IMR-90 (cell line): ENCODE results near the gene KRT7. TPM values are rescaled to one million over a fixed set of nuclear protein-coding genes. Genes with fewer than 3 reads are reported as not detected.
A peak's percentile ranks its signal among the peaks of the same experiment; 100 is the strongest.

Source experiments
- ATAC-seq: fragments of 200-7000 bp; cut with Tn5 transposase; 2 replicates; pipeline ENCODE4 v1.9.1; 2020; ENCODE audit warnings: low read depth, mild to moderate bottlenecking, moderate library complexity
- BruUV-seq: library from RNA; stranded (reverse); fragments of 400-500 nt; replicated peaks from 2 replicates; lab custom pipeline; 2021; lab: Mats Ljungman, UMichigan
- CTCF ChIA-PET: fragments of 300-600 bp; formaldehyde crosslinking; extraction: SDS; loops from one replicate; lab custom pipeline; 2021; ENCODE audit warnings: antibody characterized with exemption; lab: Yijun Ruan, JAX
- POLR2A ChIA-PET: fragments of 300-600 bp; sonication (Branson Sonifier 250); formaldehyde crosslinking; loops from one replicate; lab custom pipeline; 2022; ENCODE audit warnings: antibody characterized with exemption; ENCODE audit not compliant: unreplicated experiment; lab: Charles Lee
- DNase-seq: peaks from one replicate; pipeline ENCODE4 v3.0.0; 2013
- H2AFZ ChIP-seq: replicated peaks from 2 replicates; pipeline ENCODE3; 2013; ENCODE audit warnings: low read length, mild to moderate bottlenecking; ENCODE audit not compliant: poor library complexity
- H2AK5ac ChIP-seq: 2 replicates; pipeline ENCODE4 v1.6.1; 2013; ENCODE audit warnings: low read depth, low read length, inconsistent platforms
- H2AK9ac ChIP-seq: replicated peaks from 2 replicates; pipeline ENCODE3; 2013; ENCODE audit warnings: mild to moderate bottlenecking, low read depth, low read length, moderate library complexity; ENCODE audit not compliant: poor library complexity
- H2BK120ac ChIP-seq: 2 replicates; pipeline ENCODE4 v1.6.1; 2013; ENCODE audit warnings: low read depth, low read length, inconsistent platforms
- H2BK15ac ChIP-seq: 3 replicates; pipeline ENCODE4 v1.6.1; 2013; ENCODE audit warnings: low read depth, low read length, inconsistent platforms
- H2BK20ac ChIP-seq: 2 replicates; pipeline ENCODE4 v1.6.1; 2013; ENCODE audit warnings: low read depth, mild to moderate bottlenecking, inconsistent platforms, low read length, moderate library complexity
- H2BK5ac ChIP-seq: 2 replicates; pipeline ENCODE4 v1.6.1; 2013; ENCODE audit warnings: mild to moderate bottlenecking, low read depth, low read length, inconsistent platforms; ENCODE audit not compliant: poor library complexity, severe bottlenecking
- H3K14ac ChIP-seq: replicated peaks from 2 replicates; pipeline ENCODE4 v1.6.1; 2013; ENCODE audit warnings: low read depth, low read length, inconsistent platforms
- H3K18ac ChIP-seq: 2 replicates; pipeline ENCODE4 v1.6.1; 2013; ENCODE audit warnings: low read depth, low read length, control low read depth
- H3K23ac ChIP-seq: 2 replicates; pipeline ENCODE4 v1.6.1; 2013; ENCODE audit warnings: low read depth, low read length, inconsistent platforms
- H3K27ac ChIP-seq: 2 replicates; pipeline ENCODE4 v1.5.1; 2013; ENCODE audit warnings: mild to moderate bottlenecking, control low read depth, low read length; ENCODE audit not compliant: insufficient read depth
- H3K27me3 ChIP-seq: 2 replicates; pipeline ENCODE4 v1.6.1; 2013; ENCODE audit warnings: low read length; ENCODE audit not compliant: control insufficient read depth, insufficient read depth
- H3K36me3 ChIP-seq: 2 replicates; pipeline ENCODE4 v1.6.1; 2013; ENCODE audit warnings: low read length, mixed read lengths; ENCODE audit not compliant: control insufficient read depth, insufficient read depth
- H3K4ac ChIP-seq: 2 replicates; pipeline ENCODE4 v1.6.1; 2013; ENCODE audit warnings: low read depth, low read length, inconsistent platforms
- H3K4me1 ChIP-seq: 2 replicates; pipeline ENCODE4 v1.6.1; 2013; ENCODE audit warnings: low read length, mixed read lengths; ENCODE audit not compliant: control insufficient read depth, insufficient read depth
- H3K4me2 ChIP-seq: 2 replicates; pipeline ENCODE4 v1.6.1; 2013; ENCODE audit warnings: low read depth, mild to moderate bottlenecking, control low read depth, low read length, moderate library complexity
- H3K4me3 ChIP-seq: 2 replicates; pipeline ENCODE4 v1.5.1; 2013; ENCODE audit warnings: low read depth, mild to moderate bottlenecking, control low read depth, low read length, moderate library complexity; ENCODE audit not compliant: insufficient read depth
- H3K56ac ChIP-seq: 2 replicates; pipeline ENCODE4 v1.6.1; 2013; ENCODE audit warnings: low read length, inconsistent platforms; ENCODE audit not compliant: insufficient read depth; ENCODE audit errors: extremely low read depth
- H3K79me1 ChIP-seq, 2 experiments: 2 replicates each; pipeline ENCODE4 v1.6.1; 2013; ENCODE audit warnings: low read length in 2 of 2, inconsistent platforms in 1 of 2, low read depth in 1 of 2
- H3K9ac ChIP-seq: 2 replicates; pipeline ENCODE4 v1.6.1; 2013; ENCODE audit warnings: low read depth, low read length, control low read depth
- H3K9me1 ChIP-seq: 2 replicates; pipeline ENCODE4 v1.6.1; 2013; ENCODE audit warnings: low read length, inconsistent platforms; ENCODE audit not compliant: insufficient read depth
- H3K9me3 ChIP-seq: 2 replicates; pipeline ENCODE4 v1.6.1; 2013; ENCODE audit warnings: low read length; ENCODE audit not compliant: control insufficient read depth, insufficient read depth
- H4K20me1 ChIP-seq: 2 replicates; pipeline ENCODE4 v1.6.1; 2013; ENCODE audit warnings: low read length, inconsistent platforms; ENCODE audit not compliant: insufficient read depth
- H4K5ac ChIP-seq: 2 replicates; pipeline ENCODE4 v1.6.1; 2013; ENCODE audit warnings: mild to moderate bottlenecking, low read depth, low read length, control low read depth
- H4K8ac ChIP-seq, 2 experiments: 2 replicates each; pipeline ENCODE4 v1.6.1; 2013; ENCODE audit warnings: low read depth in 2 of 2, low read length in 2 of 2, control low read depth in 1 of 2, inconsistent platforms in 1 of 2
- H4K91ac ChIP-seq: 2 replicates; pipeline ENCODE4 v1.6.1; 2013; ENCODE audit warnings: low read depth, low read length, inconsistent platforms; ENCODE audit not compliant: insufficient read depth
- WGBS, 2 experiments: methylation state at CpG; one replicate each; pipeline versions ENCODE4 v1.1.5 to v1.1.7; 2013; ENCODE audit warnings: missing lambda C conversion rate in 2 of 2; ENCODE audit not compliant: insufficient read length in 1 of 2; ENCODE audit errors: extremely low coverage in 2 of 2; 5-methylcytosine and 5-hydroxymethylcytosine counted together
- dilution Hi-C: fragments of 300-500 bp; cut with HindIII; formaldehyde crosslinking; loops from one replicate; pipeline ENCODE4 v1.14.3; 2018; ENCODE audit warnings: low sequenced_read_pairs; ENCODE audit not compliant: unreplicated experiment
- in situ Hi-C: fragments of 300-500 bp; cut with MboI; formaldehyde crosslinking; loops from 3 replicates; pipeline ENCODE4 v1.14.3; 2019; ENCODE audit warnings: low sequenced_read_pairs, inconsistent platforms, mixed read lengths
- intact Hi-C: fragments of 100-400 bp; cut with micrococcal nuclease; formaldehyde crosslinking; loops from 2 replicates; pipeline ENCODE4 v1.10.0; 2022
- polyA plus RNA-seq, 3 experiments: library from polyadenylated mRNA; depleted of rRNA; stranded (reverse); fragments of >200 nt; gene quantifications; 2 replicates each; pipeline ENCODE4 v1.2.3, GENCODE V29; 2012; ENCODE audit warnings: low replicate concordance in 1 of 3
- total RNA-seq: library from RNA; depleted of rRNA; stranded (reverse); fragments of >200 nt; gene quantifications from 2 replicates; pipeline ENCODE4 v1.2.3, GENCODE V29; 2012
- TF ChIP-seq, protein P1 (sequence below): fragments of 150-350 bp; IDR thresholded peaks from 2 replicates; pipeline ENCODE4 v1.6.1; 2017; ENCODE audit warnings: mild to moderate bottlenecking, antibody characterized with exemption, low read length, low read depth

Gene KRT7
- total and polyA plus RNA-seq, 2 of the 4 experiments (the other 2 are of a cell fraction) = 0.54 to 1.7 TPM

DNA sequence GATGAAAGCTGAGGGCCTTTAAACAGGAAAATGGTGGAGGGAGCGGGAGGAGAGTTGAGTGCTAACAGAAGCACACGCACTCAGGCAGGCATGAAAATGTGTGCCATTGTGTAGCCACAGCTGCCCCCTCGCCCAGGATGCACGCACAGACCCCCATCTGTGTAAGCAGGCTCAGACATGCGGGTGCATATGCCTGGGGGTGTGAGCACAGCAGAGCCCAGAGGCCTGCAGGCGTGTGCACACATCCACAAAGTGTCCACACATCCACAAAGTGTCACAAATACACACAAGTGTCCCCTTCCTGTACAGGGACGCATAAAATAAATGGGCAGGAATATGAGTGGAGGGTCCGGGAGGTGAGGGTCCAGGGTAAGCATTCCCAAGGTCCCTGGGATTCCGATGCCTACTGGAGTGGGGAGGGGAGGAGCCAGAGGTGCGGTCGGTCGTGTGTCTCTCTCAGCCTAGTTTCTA, 805 bp upstream of the KRT7 start:
- peak overlapping the region; percentile 24 for H2AFZ ChIP-seq
- in situ Hi-C loops = no loop called here
- H2AK9ac ChIP-seq = peak overlapping the region; percentile 90
- 0 out of 2 replicates have a peak overlapping the region, but pooled peaks have one; percentile 16 for H4K5ac ChIP-seq
- ATAC-seq (no peak), DNase-seq (no peak)
- H4K8ac ChIP-seq = peak overlapping the region; percentile 81 to 88
- H3K4me2 ChIP-seq = no peak overlapping the region
- CTCF ChIA-PET = no interaction called here
- H3K27ac ChIP-seq = no peak overlapping the region
- WGBS, 2 experiments = 96% methylated on average over 3 of the region's 12 CpGs; no CpG with 5 or more reads in 1 of the 2 experiments
- H3K4ac ChIP-seq = peak overlapping the region; percentile 99
- H3K36me3 ChIP-seq = no peaks in the 10 kb centered on the region
- H4K91ac ChIP-seq = peak overlapping the region; percentile 99
- no peaks in the 10 kb centered on the region for H3K9me3 ChIP-seq
- H3K9ac ChIP-seq = no peak overlapping the region
- peak overlapping the region; percentile 97 for H3K14ac ChIP-seq
- intact Hi-C loops = loop anchor here (5.0 kb wide), 1 partner anchor 45 kb away; no protein-coding TSS in a partner anchor
- no peaks in the 10 kb centered on the region for H3K27me3 ChIP-seq
- H2AK5ac ChIP-seq = peak overlapping the region; percentile 98
- no TSS peak for BruUV-seq
- peak overlapping the region; percentile 82 for H2BK5ac ChIP-seq
- POLR2A ChIA-PET = no interaction called here
- TF ChIP-seq, protein P1, sequence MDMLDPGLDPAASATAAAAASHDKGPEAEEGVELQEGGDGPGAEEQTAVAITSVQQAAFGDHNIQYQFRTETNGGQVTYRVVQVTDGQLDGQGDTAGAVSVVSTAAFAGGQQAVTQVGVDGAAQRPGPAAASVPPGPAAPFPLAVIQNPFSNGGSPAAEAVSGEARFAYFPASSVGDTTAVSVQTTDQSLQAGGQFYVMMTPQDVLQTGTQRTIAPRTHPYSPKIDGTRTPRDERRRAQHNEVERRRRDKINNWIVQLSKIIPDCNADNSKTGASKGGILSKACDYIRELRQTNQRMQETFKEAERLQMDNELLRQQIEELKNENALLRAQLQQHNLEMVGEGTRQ = no peak
- peak overlapping the region; percentile 98; the same call in 2 of the 3 replicates for H2BK15ac ChIP-seq
- H4K20me1 ChIP-seq = no peaks in the 10 kb centered on the region
- peaks cover 0 to 17% of the 10 kb centered on the region in 2 experiments; a peak in 2 of 4 replicates for H3K79me1 ChIP-seq
- dilution Hi-C loops = no loop called here
- peaks cover 29% of the 10 kb centered on the region for H3K9me1 ChIP-seq
- 0 out of 2 replicates have a peak overlapping the region, but pooled peaks have one; percentile 30 for H3K18ac ChIP-seq
- peak overlapping the region; percentile 99; the same call in 1 of the 2 replicates for H3K23ac ChIP-seq
- H2BK120ac ChIP-seq = peak overlapping the region; percentile 100
- H2BK20ac ChIP-seq = peak overlapping the region; percentile 97
- H3K4me3 ChIP-seq = no peak overlapping the region
- no peak overlapping the region for H3K56ac ChIP-seq
- H3K4me1 ChIP-seq = peaks cover 23% of the 10 kb centered on the region
